PC-9 (cell line): ENCODE measurements around the gene PDE6D. TPM values are rescaled to one million over a fixed set of nuclear protein-coding genes. Genes with fewer than 3 reads are reported as not detected.

ENCODE experiments used
- BruUV-seq: library from RNA; stranded (reverse); fragments of 400-500 nt; replicated peaks from 2 replicates; lab custom pipeline; 2021; lab: Mats Ljungman, UMichigan
- CTCF ChIA-PET: fragments of 300-600 bp; sonication (Branson Sonifier 250); formaldehyde crosslinking; loops from one replicate; lab custom pipeline; 2022; ENCODE audit warnings: antibody characterized with exemption; lab: Charles Lee
- POLR2A ChIA-PET: fragments of 300-600 bp; sonication (Branson Sonifier 250); formaldehyde crosslinking; loops from one replicate; lab custom pipeline; 2022; ENCODE audit warnings: antibody characterized with exemption; ENCODE audit not compliant: unreplicated experiment; lab: Charles Lee
- DNase-seq, 2 experiments: peaks; one replicate each; pipeline versions ENCODE4 v3.0.0 to v3.0.0-alpha.2; 2015 to 2022; ENCODE audit warnings: mixed read lengths in 1 of 2
- H2AFZ ChIP-seq: fragments of 200-600 bp; sonication (generic); 2 replicates; pipeline ENCODE4 v1.8.1; 2017; ENCODE audit warnings: antibody characterized with exemption
- H3F3A ChIP-seq: fragments of 200-600 bp; sonication (generic); 2 replicates; pipeline ENCODE4 v1.8.1; 2017; ENCODE audit warnings: antibody characterized with exemption, mild to moderate bottlenecking, low read depth; ENCODE audit not compliant: insufficient read depth
- H3K27ac ChIP-seq: fragments of 200-600 bp; sonication (generic); 2 replicates; pipeline ENCODE4 v1.6.1; 2016; ENCODE audit warnings: mixed run types
- H3K27me3 ChIP-seq: fragments of 200-600 bp; sonication (generic); 2 replicates; pipeline ENCODE4 v1.6.1; 2016; ENCODE audit warnings: low read depth, mixed run types; ENCODE audit not compliant: insufficient read depth
- H3K36me3 ChIP-seq: fragments of 200-600 bp; sonication (generic); 2 replicates; pipeline ENCODE4 v1.6.1; 2016; ENCODE audit warnings: low read depth, mixed run types
- H3K4me1 ChIP-seq: fragments of 200-600 bp; sonication (generic); replicated peaks from 2 replicates; pipeline ENCODE4 v1.6.1; 2016; ENCODE audit warnings: mixed run types; ENCODE audit not compliant: insufficient read depth
- H3K4me2 ChIP-seq: fragments of 200-600 bp; sonication (generic); 2 replicates; pipeline ENCODE4 v1.6.1; 2017; ENCODE audit warnings: mixed run types
- H3K4me3 ChIP-seq: fragments of 200-600 bp; sonication (generic); 2 replicates; pipeline ENCODE4 v1.6.1; 2016; ENCODE audit warnings: mixed run types
- H3K79me2 ChIP-seq: fragments of 200-600 bp; sonication (generic); 2 replicates; pipeline ENCODE4 v1.6.1; 2017; ENCODE audit warnings: low read depth, mixed run types
- H3K9me2 ChIP-seq: fragments of 200-600 bp; sonication (generic); 2 replicates; pipeline ENCODE4 v1.8.1; 2017; ENCODE audit warnings: mild to moderate bottlenecking; ENCODE audit not compliant: insufficient read depth
- H3K9me3 ChIP-seq: fragments of 200-600 bp; sonication (generic); 2 replicates; pipeline ENCODE4 v1.8.1; 2016; ENCODE audit warnings: low read depth; ENCODE audit not compliant: insufficient read depth
- H4K20me1 ChIP-seq: fragments of 200-600 bp; sonication (generic); 2 replicates; pipeline ENCODE4 v1.8.1; 2017; ENCODE audit not compliant: insufficient read depth
- CTCF ChIP-seq: fragments of 200-600 bp; sonication (generic); conservative IDR thresholded peaks from 2 replicates; pipeline ENCODE4 v1.6.1; 2017; ENCODE audit warnings: mixed run types, antibody characterized with exemption, mild to moderate bottlenecking, moderate library complexity
- EZH2 ChIP-seq: fragments of 200-600 bp; sonication (generic); IDR thresholded peaks from 2 replicates; pipeline ENCODE4 v1.8.0; 2017; ENCODE audit warnings: antibody characterized with exemption, low read depth
- intact Hi-C: fragments of 100-400 bp; cut with micrococcal nuclease; formaldehyde crosslinking; loops from one replicate; pipeline ENCODE4 v1.10.0; 2022; ENCODE audit not compliant: unreplicated experiment
- total RNA-seq: library from RNA; stranded (reverse); gene quantifications from 2 replicates; pipeline ENCODE4 v1.2.3, GENCODE V29; 2021

PDE6D gene
- total RNA-seq, 1 experiment from 2014 or later: 32.2 TPM

DNA sequence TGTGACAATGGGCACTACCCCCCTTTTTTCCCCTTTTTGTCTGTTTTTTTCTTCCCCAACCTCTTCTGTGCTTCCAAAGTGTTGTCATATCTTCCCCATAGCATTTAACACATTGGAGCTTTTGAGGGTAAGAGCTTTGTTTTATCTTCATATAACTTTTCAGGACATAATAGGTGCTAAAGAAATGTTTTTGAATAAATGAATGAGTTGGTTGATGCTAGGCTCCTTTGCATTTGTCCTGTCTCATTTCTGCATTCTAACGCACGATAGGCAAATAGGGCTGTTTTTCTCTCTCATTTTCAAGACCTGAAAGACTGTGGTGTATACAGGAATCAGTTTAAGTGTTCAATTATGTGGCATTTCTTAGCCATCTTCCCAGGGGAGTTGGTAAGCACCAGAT, 4.3 kb upstream of the PDE6D start:
- peak overlapping the region; percentile 97; the same call in 1 of the 2 replicates for H3K4me3 ChIP-seq
- CTCF ChIA-PET: interaction anchor here (0.5 kb wide), 1 partner anchor 194 kb away, joined by 3 read pairs; no protein-coding TSS in a partner anchor
- H3K79me2 ChIP-seq: peaks cover 57% of the 10 kb centered on the region
- no peaks in the 10 kb centered on the region for H3K9me3 ChIP-seq
- intact Hi-C loops: loop anchor here (10.0 kb wide), 1 partner anchor 271 kb away; no protein-coding TSS in a partner anchor
- no peaks in the 10 kb centered on the region for H3K9me2 ChIP-seq
- peak overlapping the region; percentile 95; the same call in 1 of the 2 replicates for H2AFZ ChIP-seq
- no peak for TF ChIP-seq CTCF
- no peak for TF ChIP-seq EZH2
- peaks cover 18% of the 10 kb centered on the region for H3K4me1 ChIP-seq
- peaks cover 5% of the 10 kb centered on the region; the same call in 1 of the 2 replicates for H3K36me3 ChIP-seq
- no peaks in the 10 kb centered on the region for H3K27me3 ChIP-seq
- no peak overlapping the region for H3K27ac ChIP-seq
- H3K4me2 ChIP-seq: peak overlapping the region; percentile 94
- 0 out of 2 replicates have a peak, but pooled peaks cover 6% of the 10 kb centered on the region for H3F3A ChIP-seq
- TSS peak; percentile 25 for BruUV-seq
- H4K20me1 ChIP-seq: peaks cover 11% of the 10 kb centered on the region
- POLR2A ChIA-PET: interaction anchor here (0.5 to 1.0 kb wide), 2 partner anchors 10 to 581 kb away, joined by 3 to 9 read pairs; no protein-coding TSS in a partner anchor
- DNase-seq: no peak

- no peaks in the 10 kb centered on the region for H3K9me3 ChIP-seq
- intact Hi-C loops: loop anchor here (2.0 to 10.0 kb wide), 3 partner anchors 65 to 267 kb away; no protein-coding TSS in a partner anchor
- no peak for TF ChIP-seq CTCF
- H3K4me3 ChIP-seq: peak overlapping the region; percentile 78
- 0 out of 2 replicates have a peak, but pooled peaks cover 6% of the 10 kb centered on the region for H3F3A ChIP-seq
- TSS peak; percentile 8 for BruUV-seq
- peaks cover 22% of the 10 kb centered on the region for H3K4me1 ChIP-seq
- H3K79me2 ChIP-seq: peaks cover 24% of the 10 kb centered on the region
- H3K4me2 ChIP-seq: peak overlapping the region; percentile 80
- no peaks in the 10 kb centered on the region for H3K36me3 ChIP-seq
- no peaks in the 10 kb centered on the region for H3K9me2 ChIP-seq
- peak in 1 of 2 experiments; percentile 15 for DNase-seq
- no peaks in the 10 kb centered on the region for H4K20me1 ChIP-seq
- ChIA-PET POLR2A (interaction anchor here (0.5 kb wide), 1 partner anchor 104 kb away, joined by 3 read pairs; no protein-coding TSS in a partner anchor), CTCF (no interaction called here)
- no peak overlapping the region for H3K27ac ChIP-seq
- peak overlapping the region; percentile 84 for H2AFZ ChIP-seq
- no peaks in the 10 kb centered on the region for H3K27me3 ChIP-seq
Observed at GRCh38 chr2:231781798-231782726, 980 bp upstream of the PDE6D start.

GRCh38 chr2:231780123-231780908, 766 bp downstream of the PDE6D start:
- CTCF ChIA-PET: no interaction called here
- TF ChIP-seq EZH2 (no peak), CTCF (no peak)
- H3K79me2 ChIP-seq: peaks cover 17% of the 10 kb centered on the region
- peaks cover 20% of the 10 kb centered on the region for H3K4me1 ChIP-seq
- no peaks in the 10 kb centered on the region for H4K20me1 ChIP-seq
- H3K27me3 ChIP-seq: no peaks in the 10 kb centered on the region
- no peak overlapping the region for H3K27ac ChIP-seq
- intact Hi-C loops: loop anchor here (2.0 to 10.0 kb wide), 3 partner anchors 63 to 266 kb away; no protein-coding TSS in a partner anchor
- peak overlapping the region; percentile 80 for H3K4me2 ChIP-seq
- peak overlapping the region; percentile 84 for H2AFZ ChIP-seq
- H3K36me3 ChIP-seq: no peaks in the 10 kb centered on the region
- no peak for DNase-seq
- peak overlapping the region; percentile 78 for H3K4me3 ChIP-seq
- no peaks in the 10 kb centered on the region for H3K9me3 ChIP-seq
- H3F3A ChIP-seq: 0 out of 2 replicates have a peak, but pooled peaks cover 6% of the 10 kb centered on the region
- POLR2A ChIA-PET: interaction anchor here (0.6 kb wide), 1 partner anchor 75 kb away, joined by 8 read pairs; no protein-coding TSS in a partner anchor
- BruUV-seq: no TSS peak
- no peaks in the 10 kb centered on the region for H3K9me2 ChIP-seq
